Smooth muscle cell (in vitro differentiated cells): ENCODE data around the gene SHF. TPM values are rescaled to one million over a fixed set of nuclear protein-coding genes. Genes with fewer than 3 reads are reported as not detected.
A peak's percentile ranks its signal among the peaks of the same experiment; 100 is the strongest.

Source experiments
- DNase-seq: peaks from one replicate; lab custom pipeline; 2025; ENCODE audit not compliant: unreplicated experiment; lab: John Stamatoyannopoulos, UW
- H2AFZ ChIP-seq: fragments of 200-600 bp; sonication (generic); 2 replicates; pipeline ENCODE4 v1.6.0; 2016; ENCODE audit warnings: antibody characterized with exemption, low read depth, mild to moderate bottlenecking
- H3F3A ChIP-seq: fragments of 200-600 bp; sonication (generic); 2 replicates; pipeline ENCODE4 v1.6.0; 2017; ENCODE audit warnings: antibody characterized with exemption, low read depth
- H3K27ac ChIP-seq: fragments of 200-600 bp; sonication (generic); 2 replicates; pipeline ENCODE4 v1.5.1; 2016; ENCODE audit warnings: low read depth, mild to moderate bottlenecking
- H3K27me3 ChIP-seq: fragments of 200-600 bp; sonication (generic); 2 replicates; pipeline ENCODE4 v1.6.1; 2016; ENCODE audit warnings: low read depth, mild to moderate bottlenecking
- H3K36me3 ChIP-seq: fragments of 200-600 bp; sonication (generic); 2 replicates; pipeline ENCODE4 v1.5.1; 2016; ENCODE audit warnings: low read depth
- H3K4me1 ChIP-seq: fragments of 200-600 bp; sonication (generic); 2 replicates; pipeline ENCODE4 v1.5.1; 2016; ENCODE audit warnings: low read depth
- H3K4me2 ChIP-seq: fragments of 200-600 bp; sonication (generic); 2 replicates; pipeline ENCODE4 v1.6.0; 2016; ENCODE audit warnings: mild to moderate bottlenecking
- H3K4me3 ChIP-seq: fragments of 200-600 bp; sonication (generic); 2 replicates; pipeline ENCODE4 v1.5.1; 2016; ENCODE audit warnings: mild to moderate bottlenecking
- H3K79me2 ChIP-seq: fragments of 200-600 bp; sonication (generic); 2 replicates; pipeline ENCODE4 v1.6.0; 2016; ENCODE audit warnings: low read depth, mild to moderate bottlenecking
- H3K9ac ChIP-seq: fragments of 200-600 bp; sonication (generic); 2 replicates; pipeline ENCODE4 v1.6.0; 2016; ENCODE audit warnings: low read depth
- H3K9me3 ChIP-seq: fragments of 200-600 bp; sonication (generic); replicated peaks from 2 replicates; pipeline ENCODE4 v1.5.1; 2016; ENCODE audit warnings: low read depth
- H4K20me1 ChIP-seq: fragments of 200-600 bp; sonication (generic); 2 replicates; pipeline ENCODE4 v1.6.0; 2016; ENCODE audit warnings: low read depth
- CTCF ChIP-seq: fragments of 200-600 bp; sonication (generic); IDR thresholded peaks from 2 replicates; pipeline ENCODE4 v1.5.1; 2017; ENCODE audit warnings: borderline replicate concordance, mild to moderate bottlenecking, antibody characterized with exemption; ENCODE audit not compliant: insufficient read depth, poor library complexity, severe bottlenecking
- WGBS: methylation state at CpG from one replicate; pipeline ENCODE4 v1.1.7; 2016; ENCODE audit warnings: low lambda C conversion rate; 5-methylcytosine and 5-hydroxymethylcytosine counted together
- polyA plus RNA-seq: library from polyadenylated mRNA; unstranded; fragments of >200 nt; fragmentation: Nextera tagmentation; extraction: Ambion mirVana; gene quantifications from 2 replicates; pipeline ENCODE4 v1.2.1, GENCODE V29; 2016
- total RNA-seq: library from RNA; depleted of rRNA; stranded (reverse); fragments of >200 nt; gene quantifications from 2 replicates; pipeline ENCODE4 v1.2.3, GENCODE V29; 2014

Gene SHF
- total and polyA plus RNA-seq, 2 experiments from 2014 or later: 16.4 to 41.3 TPM

DNA sequence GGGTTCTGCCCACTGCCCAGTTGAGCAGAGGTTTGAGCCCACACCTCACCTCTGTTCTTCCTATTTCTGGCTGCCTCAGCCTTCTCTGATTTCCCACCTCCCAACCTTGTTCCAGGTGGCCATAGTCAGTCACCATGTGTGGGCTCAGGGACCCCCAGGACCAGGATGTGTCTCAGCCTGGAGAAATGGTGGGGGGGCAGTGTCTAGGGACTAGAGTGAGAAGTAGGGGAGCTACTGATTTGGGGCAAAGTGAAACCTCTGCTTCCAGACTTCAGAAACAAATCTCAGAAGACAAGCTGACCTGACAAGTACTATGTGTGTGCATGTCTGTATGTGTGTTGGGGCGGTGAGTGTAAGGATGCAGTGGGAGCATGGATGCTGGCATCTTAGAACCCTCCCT lies 22.9 kb downstream of the SHF start:
- H2AFZ ChIP-seq: no peak overlapping the region
- H3K79me2 ChIP-seq: no peaks in the 10 kb centered on the region
- H3K9ac ChIP-seq: no peak overlapping the region
- no peaks in the 10 kb centered on the region for H3K36me3 ChIP-seq
- no peak for DNase-seq
- no peak overlapping the region for H3K4me3 ChIP-seq
- H4K20me1 ChIP-seq: no peaks in the 10 kb centered on the region
- TF ChIP-seq CTCF: no peak
- no peak overlapping the region for H3K27ac ChIP-seq
- H3F3A ChIP-seq: peaks cover 11% of the 10 kb centered on the region
- H3K9me3 ChIP-seq: no peaks in the 10 kb centered on the region
- no peak overlapping the region for H3K4me2 ChIP-seq
- peaks cover 10% of the 10 kb centered on the region for H3K4me1 ChIP-seq
- WGBS: 92% methylated on average over 1 of the region's 1 CpG
- H3K27me3 ChIP-seq: no peaks in the 10 kb centered on the region

- 85% methylated on average over 9 of the region's 9 CpGs for WGBS
- no peak for TF ChIP-seq CTCF
- H3K27me3 ChIP-seq: no peaks in the 10 kb centered on the region
- H3K4me3 ChIP-seq: no peak overlapping the region
- no peaks in the 10 kb centered on the region for H4K20me1 ChIP-seq
- peak overlapping the region; percentile 90 for H3K27ac ChIP-seq
- H3K4me2 ChIP-seq: no peak overlapping the region
- no peak overlapping the region for H2AFZ ChIP-seq
- H3K4me1 ChIP-seq: peaks cover 10% of the 10 kb centered on the region
- no peak for DNase-seq
- no peaks in the 10 kb centered on the region for H3K36me3 ChIP-seq
- no peaks in the 10 kb centered on the region for H3K9me3 ChIP-seq
- H3K9ac ChIP-seq: no peak overlapping the region
- H3F3A ChIP-seq: peaks cover 11% of the 10 kb centered on the region
- no peaks in the 10 kb centered on the region for H3K79me2 ChIP-seq
Observed at GRCh38 chr15:45163508-45163856, 24.3 kb downstream of the SHF start.

GRCh38 chr15:45162771-45163507 lies 24.8 kb downstream of the SHF start:
- peak; percentile 30 for DNase-seq
- Histone ChIP-seq H3K4me3 (no peak overlapping the region), H3K9me3 (no peaks in the 10 kb centered on the region), H3K9ac (peak overlapping the region; percentile 57), H3K4me2 (peak overlapping the region; percentile 63), H3F3A (peaks cover 11% of the 10 kb centered on the region), H3K27ac (peak overlapping the region; percentile 90), H2AFZ (no peak overlapping the region), H4K20me1 (no peaks in the 10 kb centered on the region), H3K36me3 (no peaks in the 10 kb centered on the region), H3K79me2 (no peaks in the 10 kb centered on the region), H3K4me1 (peaks cover 13% of the 10 kb centered on the region), H3K27me3 (no peaks in the 10 kb centered on the region)
- WGBS: 2% methylated on average over 7 of the region's 7 CpGs
- TF ChIP-seq CTCF: peak; percentile 89

DNA sequence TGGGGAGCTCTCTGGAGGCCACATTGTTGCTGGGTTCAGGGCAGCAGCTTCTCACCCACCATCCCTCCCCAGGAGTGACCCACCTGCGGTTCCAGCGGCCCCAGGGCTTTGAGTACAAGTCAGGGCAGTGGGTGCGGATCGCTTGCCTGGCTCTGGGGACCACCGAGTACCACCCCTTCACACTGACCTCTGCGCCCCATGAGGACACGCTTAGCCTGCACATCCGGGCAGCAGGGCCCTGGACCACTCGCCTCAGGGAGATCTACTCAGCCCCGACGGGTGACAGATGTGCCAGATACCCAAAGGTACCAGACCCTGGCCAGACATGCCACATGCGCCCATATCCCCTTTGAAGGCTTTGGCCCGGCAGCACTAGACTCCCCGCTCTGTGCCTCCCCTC lies 26.1 kb downstream of the SHF start:
- Histone ChIP-seq H3K4me1 (peaks cover 24% of the 10 kb centered on the region), H2AFZ (no peak overlapping the region), H3K4me3 (no peak overlapping the region), H3F3A (peaks cover 8% of the 10 kb centered on the region), H4K20me1 (no peaks in the 10 kb centered on the region), H3K9me3 (no peaks in the 10 kb centered on the region), H3K4me2 (no peak overlapping the region), H3K79me2 (no peaks in the 10 kb centered on the region), H3K27me3 (no peaks in the 10 kb centered on the region), H3K9ac (no peak overlapping the region), H3K36me3 (no peaks in the 10 kb centered on the region), H3K27ac (no peak overlapping the region)
- WGBS: 91% methylated on average over 14 of the region's 14 CpGs
- no peak for DNase-seq
- TF ChIP-seq CTCF: no peak
